ENCODE results near the gene GTF2E1.

DNA sequence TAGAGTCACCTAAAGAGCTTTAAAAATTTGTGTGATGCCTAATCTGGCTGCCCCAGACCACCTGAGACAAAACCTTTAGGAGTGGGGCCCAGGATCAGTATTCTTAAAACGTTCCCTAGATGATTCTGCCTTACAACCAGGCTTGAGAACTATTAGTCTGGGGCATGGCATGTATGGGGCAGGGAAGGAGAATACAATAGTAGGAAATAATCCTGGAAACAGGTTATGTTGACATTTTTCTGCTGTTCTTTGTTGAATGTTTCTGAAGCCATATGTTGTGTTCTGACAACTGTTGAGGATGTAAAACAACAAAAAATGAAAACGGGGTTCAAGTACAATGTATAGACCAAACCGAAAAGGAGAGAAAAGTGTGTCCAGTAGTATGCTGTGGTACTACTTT, 2.9 kb downstream of the GTF2E1 start:
- TF ChIP-seq, protein P1, sequence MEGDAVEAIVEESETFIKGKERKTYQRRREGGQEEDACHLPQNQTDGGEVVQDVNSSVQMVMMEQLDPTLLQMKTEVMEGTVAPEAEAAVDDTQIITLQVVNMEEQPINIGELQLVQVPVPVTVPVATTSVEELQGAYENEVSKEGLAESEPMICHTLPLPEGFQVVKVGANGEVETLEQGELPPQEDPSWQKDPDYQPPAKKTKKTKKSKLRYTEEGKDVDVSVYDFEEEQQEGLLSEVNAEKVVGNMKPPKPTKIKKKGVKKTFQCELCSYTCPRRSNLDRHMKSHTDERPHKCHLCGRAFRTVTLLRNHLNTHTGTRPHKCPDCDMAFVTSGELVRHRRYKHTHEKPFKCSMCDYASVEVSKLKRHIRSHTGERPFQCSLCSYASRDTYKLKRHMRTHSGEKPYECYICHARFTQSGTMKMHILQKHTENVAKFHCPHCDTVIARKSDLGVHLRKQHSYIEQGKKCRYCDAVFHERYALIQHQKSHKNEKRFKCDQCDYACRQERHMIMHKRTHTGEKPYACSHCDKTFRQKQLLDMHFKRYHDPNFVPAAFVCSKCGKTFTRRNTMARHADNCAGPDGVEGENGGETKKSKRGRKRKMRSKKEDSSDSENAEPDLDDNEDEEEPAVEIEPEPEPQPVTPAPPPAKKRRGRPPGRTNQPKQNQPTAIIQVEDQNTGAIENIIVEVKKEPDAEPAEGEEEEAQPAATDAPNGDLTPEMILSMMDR (IDR thresholded peaks at IDR 0.05) = no peak
- no peak for TF ChIP-seq EZH2 (IDR thresholded peaks at IDR 0.05; ENCODE audit: borderline replicate concordance, insufficient read depth, low read depth, low read length, poor library complexity, severe bottlenecking)

All from B cell (primary cell).